ENCODE results near the gene UBE2F.

UBE2F gene, protein sequence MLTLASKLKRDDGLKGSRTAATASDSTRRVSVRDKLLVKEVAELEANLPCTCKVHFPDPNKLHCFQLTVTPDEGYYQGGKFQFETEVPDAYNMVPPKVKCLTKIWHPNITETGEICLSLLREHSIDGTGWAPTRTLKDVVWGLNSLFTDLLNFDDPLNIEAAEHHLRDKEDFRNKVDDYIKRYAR

DNA sequence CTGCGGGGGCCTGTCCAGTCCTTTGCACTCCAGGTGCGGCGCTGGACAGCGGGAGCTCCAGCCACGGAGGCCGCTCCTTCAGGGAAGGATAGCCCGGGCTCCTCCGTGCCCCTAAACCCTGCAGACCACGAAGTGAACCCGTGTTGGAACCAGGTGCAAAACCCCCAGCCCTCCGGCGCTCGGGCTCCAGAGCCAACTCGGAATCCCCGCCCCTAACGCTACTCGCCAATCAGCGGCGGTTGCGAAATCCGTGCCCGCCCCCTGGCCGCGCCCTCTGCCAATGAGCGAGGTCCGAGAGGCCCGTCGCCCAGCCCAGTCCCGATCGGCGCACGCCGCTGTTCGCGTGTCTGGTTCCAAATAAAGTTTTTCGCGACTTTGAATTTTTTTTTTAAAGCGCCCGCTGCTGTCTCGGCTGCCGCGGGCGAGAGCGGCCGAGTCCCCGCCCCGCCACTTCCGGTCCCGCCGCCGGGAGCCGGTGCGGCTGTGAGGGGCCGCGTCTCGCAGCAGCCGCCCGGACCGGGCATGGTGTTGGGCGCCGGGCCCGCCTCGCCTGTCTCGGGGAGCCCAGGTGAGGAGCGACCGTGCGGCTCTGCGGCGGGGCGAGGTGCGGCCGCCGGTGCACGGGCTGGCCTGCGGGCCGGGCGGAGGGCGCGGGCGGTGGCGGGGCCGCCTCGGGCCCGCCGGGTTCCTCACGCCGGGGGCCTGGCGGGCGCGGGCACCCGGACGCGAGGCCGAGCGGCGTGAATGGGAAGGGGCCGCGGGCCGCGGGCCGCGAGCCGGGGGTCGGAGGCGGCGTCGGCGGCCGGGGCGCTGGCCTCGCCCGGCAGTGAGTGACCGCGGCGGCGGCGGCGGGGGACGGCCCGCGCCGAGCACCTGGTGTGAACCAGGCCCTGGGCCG is at the start of gene UBE2F:
TSS of gene UBE2F (plus strand) at position 450 of the 898 bp plus-strand sequence. CDS start 6,094 bp downstream, outside the sequence.
- peak; percentile 85 for DNase-seq

DNA sequence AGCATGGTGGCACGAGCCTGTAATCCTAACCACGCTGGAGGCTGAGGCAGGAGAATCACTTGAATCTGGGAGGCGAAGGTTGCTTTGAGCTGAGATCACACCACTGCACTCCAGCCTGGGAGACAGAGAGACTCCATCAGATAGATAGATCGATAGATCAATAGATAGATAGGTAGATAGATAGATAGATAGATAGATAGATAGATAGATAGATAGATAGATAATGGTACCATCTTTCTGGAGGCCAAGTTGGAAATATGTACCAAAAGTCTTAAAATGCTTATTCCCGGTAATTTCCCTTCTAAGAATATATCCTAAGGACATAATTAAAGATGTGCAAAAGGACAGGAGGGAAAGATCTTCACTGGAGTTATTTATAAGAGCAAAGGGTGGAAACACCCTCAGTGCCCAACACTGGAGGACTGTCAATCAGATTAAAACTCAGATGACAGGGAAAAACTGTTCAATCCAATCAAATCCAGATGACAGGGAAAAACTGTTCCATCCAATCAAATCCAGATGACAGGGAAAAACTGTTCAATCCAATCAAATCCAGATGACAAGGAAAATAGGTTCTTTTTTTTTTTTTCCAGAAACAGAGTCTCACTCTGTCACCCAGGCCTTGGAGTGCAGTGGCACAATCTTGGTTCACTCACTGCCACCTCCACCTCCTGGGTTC is 49.0 kb upstream of the UBE2F start:
- DNase-seq: no peak

DNA sequence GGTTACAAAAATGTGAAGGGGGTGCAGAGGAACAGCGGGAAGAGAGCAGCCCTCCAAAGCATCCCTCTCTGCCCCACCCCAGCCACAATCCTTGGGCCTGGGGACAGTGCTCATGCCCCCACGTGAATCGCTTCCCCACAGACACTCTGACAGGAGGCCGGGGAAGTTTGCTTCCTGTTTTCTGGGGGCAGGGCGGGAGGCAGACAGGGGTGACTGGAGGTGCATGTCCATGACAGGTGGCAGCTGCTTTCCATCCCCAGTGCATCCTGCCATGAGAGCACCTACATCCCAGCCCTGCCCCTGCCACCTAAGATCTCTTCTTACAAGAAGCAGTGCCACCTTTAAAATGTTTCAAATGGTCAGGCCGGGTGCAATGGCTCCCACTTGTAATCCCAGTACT is 47.2 kb upstream of the UBE2F start:
- no peak for DNase-seq

DNA sequence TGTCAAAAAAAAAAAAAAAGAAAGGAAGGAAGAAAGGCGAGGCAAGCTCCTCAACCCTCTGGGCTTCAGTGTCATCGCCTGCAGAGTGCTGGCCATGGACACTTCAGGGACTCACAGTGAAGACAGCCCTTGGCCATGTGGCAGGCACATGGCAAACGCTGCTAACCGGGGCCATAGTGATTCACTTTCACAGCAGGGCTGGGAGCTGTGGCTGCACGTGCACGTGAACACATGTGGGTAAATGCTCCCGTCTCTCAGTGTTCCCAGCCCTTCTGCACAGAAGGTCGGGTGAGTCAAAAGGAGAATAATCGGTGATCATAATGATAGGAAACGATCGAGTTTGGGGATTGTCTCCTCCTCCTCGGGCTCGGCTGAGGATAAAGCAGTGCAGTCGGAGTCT is 46.1 kb upstream of the UBE2F start:
- no peak for DNase-seq

DNA sequence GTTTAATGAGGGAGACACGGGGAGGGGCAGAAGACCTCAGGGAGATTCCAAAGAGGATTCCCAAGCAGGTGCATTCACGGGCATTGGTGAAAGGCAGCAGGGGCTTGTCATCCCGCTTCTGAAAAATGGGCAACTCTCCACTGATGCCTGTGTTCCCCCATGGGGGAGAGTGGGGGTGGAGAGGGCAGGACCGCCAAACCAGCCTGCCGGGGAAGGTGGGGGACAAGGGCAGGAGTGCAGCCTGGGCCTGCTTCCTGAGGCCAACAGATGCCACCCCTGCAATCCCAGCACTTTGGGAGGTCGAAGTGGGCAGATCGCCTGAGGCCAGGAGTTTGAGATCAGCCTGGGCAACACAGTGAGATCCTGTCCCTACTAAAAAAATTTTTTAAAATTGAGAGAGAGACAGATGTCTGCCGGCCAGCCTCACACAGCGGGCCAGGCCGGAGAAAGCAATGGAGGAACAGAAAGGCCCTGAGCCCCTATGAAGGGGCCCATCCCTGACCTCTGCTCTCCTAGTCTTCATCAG is 44.8 kb upstream of the UBE2F start:
- DNase-seq: no peak

DNA sequence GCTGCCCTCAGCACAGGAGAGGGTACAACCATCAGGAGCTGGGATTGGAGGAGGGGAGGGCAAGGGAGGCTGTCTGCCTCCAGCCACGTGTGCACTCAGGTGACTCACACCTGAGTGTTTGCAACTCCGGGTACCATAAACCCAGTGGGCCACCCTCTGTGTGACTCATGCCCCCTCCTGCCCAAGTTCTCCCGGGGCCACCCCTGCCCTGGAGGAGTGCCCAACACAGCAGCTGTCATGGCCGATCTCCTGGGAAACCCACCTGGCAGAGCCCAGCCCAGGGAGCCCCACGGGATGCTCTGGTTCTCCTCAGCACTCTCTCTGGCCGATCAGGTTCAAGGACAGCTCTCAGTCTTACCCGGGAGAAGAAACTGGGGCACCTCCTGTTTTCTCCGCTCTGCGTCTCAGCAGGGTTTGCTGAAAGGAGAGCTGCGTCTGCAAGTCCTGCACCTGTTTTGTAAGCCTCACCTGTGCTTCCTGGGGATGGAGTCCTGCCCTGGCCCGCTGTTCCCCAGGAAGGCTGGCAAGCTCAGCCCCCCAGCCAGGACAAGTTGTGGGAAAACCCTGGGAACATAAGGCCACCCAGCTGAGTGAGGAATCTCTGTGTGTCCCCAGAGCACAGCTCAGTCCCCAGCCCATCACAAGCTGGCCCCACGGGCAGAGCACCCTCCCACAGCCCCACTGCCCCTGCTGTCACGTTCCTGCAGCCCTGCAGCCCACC is 44.0 kb upstream of the UBE2F start:
- DNase-seq: no peak

DNA sequence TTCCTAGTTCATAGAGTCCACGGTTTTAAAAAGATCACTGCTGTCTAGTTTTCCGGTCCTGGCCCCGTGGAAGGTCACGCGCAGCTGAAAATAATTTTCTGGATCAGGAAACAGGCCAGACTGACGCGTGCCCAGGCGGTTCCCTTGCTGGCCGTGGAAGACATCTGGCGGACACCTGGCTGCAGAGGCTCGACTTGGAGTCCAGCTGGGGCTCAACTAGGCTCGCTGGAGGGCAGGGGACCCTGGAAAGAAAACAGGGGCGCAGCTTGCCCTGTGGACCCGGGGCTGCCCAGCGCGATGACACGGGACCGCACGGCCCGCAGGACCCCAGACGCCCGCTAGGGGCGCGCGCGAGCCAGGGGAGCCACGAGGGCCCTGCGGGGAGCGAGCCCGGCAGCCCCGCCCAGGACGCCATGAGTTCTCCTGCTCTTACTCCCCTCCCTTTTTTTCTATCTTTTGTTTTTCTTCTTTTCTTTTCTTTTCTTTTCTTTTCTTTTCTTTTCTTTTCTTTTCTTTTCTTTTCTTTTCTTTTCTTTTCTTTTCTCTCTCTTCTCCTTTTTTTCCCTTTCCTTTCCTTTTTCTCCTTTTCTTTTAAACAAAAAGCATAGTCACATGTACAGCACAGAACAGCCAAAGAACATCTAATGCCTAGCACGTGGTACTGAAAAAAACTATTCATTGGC is 43.2 kb upstream of the UBE2F start:
- no peak for DNase-seq

DNA sequence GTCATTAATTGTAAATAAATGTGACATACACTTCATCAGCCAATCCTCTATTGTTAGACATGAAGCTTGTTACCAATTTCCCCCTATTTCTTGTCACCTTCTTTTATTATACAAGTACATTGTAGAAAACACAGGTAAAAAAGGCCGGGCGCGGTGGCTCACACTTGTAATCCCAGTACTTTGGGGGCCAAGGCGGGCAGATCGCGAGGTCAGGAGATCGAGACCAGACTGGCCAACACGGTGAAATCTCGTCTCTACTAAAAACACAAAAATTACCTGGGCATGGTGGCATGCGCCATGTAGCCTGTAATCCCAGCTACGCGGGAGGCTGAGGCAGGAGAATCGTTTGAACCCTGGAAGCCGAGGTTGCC is 42.7 kb upstream of the UBE2F start:
- DNase-seq: no peak

DNA sequence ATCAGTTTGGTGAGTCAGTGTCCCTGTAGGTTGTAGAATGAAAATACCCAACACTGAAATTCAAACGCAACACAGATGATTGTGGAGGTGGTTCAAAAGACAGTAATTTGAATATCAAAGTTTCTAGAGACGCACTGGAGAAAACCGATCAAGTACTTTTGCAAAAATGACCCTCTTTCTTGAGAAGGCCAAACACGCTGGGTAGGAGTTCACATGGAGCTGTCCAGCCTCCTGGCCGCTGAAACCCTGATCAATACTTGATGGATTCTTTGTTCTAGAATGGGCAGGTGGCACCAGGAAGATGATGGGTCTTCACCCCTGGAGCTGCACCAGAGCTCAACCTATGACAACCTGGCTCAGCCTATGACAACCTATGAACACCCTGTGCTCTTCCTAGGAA is 39.7 kb upstream of the UBE2F start:
- no peak for DNase-seq

DNA sequence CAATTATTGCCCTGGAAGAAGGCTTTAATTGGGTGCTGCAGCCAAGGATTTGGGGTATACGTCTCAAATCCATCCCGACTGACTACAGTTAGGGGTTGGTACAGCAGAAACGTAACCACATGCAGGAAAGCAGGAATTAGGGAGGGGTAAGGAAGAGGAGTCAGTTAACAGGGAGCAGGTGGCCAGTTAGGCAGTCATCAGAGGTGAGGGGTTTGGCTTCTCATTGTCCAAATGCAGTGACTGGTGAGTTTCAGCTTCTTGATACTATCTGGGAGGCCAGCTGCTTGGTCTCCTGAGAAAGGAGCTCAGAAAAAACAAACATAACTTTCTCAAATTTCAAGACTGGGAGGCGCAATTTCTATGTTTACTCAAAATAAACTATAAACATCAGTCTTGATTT is 38.8 kb upstream of the UBE2F start:
- DNase-seq: peak; percentile 0

DNA sequence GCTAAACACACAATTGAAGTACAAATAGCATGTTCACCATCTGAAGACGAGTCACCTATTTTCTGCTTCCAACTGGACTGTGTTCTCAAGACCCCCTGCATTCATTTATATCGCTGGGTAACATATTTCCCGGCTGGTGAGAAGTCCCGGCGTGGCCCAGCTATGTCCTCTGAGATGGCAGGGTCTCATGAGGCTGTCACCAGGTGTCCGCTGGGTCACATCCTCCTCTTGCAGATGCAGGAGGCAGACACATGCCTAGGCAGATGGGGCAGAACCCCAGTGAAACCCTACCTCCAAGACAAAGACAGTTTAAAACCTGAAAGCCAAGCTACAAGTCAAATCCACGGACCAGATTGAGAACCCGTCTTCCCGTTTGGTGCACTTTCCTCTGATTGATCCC is 36.8 kb upstream of the UBE2F start:
- no peak for DNase-seq

DNA sequence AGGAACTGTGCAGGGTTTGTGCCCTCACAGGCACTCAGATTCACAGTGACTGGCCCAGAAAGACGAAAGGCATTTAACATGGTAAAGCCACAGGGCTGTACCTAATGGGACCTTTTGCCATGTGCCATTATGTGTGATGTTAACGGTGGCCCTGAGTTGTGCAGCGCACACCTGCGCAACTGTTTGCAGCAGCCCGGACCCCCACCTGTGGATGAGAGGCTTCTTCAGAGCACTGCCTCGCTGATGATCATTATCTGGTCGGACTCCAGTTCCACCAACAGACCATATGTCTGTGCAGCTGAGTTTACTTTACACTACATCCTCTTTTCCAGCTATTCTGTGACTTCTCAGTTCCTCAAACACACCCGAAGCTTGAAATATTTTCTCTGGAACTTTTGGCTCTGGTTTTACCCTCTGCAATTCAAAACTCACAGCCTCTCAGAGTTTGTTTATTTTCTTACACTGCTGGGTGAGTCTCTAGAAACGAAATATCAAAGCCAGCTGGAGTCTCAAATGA is 35.6 kb upstream of the UBE2F start:
- no peak for DNase-seq

DNA sequence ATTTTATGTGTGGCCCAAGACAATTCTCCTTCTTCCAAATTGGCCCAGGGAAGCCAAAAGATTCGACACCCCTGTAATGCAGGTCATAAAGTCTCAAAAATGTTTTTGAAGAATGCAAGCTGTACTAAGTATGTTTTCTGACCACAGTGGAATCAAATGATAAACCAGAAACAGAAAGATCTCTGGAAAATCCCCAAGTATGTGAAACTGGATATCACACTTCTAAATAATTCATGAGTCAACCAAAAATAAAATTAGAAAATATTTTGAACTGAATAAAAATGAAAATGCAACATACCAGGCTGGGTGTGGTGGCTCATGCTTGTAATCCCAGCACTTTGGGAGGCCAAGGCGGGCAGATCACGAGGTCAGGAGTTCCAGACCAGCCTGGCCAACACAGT is 34.1 kb upstream of the UBE2F start:
- DNase-seq: no peak

DNA sequence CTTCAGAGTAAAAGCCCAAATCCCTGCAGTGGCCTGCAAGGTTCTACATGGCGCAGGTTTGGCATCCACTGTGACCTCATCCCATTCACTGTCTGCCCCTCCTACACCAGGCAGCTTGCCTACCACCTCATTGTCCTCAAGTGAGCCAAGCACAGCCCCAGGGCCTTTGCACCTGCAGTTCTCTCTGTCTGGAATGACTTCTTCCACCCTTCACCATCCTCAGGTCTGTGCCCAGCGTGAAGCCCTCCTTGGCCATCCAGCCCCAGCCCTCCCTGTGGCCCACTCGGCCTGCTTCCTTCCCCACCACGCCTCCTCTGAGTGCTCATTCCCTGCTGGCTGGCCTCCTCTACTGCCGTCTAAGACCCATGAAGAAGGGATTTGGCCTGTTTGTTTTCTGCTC is 32.6 kb upstream of the UBE2F start:
- DNase-seq: no peak

DNA sequence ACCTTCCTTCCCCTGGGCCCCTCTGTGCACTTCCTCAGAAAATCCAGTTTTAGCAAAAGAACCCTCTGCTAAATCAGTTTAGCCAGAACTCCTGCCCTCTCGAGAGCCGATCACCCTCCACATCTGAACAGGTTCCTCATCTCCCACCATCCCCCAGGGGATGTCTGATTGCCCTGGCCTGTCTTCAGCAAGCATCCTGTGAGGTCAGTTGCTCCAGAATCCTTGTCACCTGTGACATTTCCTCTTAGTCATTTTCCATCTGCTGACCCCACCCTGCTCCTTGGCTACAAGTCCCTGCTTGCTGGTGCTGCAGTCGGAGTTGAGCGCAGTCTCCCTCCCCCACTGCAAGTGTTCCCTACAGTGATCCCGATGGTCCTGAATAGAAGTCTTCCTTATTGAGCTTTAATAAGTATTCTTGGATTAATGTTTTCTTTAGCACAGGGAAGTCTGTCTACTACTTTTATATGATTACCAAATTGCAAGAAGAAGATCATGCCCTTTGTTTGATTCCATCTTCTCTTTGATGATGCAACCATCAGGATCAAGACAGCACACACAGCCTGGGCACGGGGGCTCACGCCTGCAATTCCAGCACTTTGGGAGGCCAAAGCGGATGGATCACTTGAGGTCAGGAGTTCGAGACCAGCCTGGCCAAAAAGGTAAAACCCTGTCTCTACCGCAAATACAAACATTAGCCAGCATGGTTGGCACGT is 30.9 kb upstream of the UBE2F start:
- no peak for DNase-seq

DNA sequence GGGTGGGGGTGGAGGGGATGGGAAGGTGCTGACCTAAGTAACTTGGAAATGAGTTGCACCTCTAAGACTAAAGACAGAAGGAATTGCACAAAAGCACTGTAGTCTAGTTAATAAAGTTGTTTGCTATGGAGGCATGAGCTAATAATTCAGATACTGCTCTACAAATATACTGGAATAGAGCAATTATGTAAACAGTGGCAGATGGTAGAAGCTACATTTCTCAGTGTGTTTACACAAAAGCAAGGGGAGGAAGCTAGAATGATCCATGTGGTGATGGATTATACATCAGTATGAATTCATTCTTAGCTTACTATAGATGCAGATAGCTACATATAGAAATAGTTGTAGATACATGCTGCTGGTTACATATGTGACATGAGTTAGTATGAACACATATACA is 27.6 kb upstream of the UBE2F start:
- no peak for DNase-seq

DNA sequence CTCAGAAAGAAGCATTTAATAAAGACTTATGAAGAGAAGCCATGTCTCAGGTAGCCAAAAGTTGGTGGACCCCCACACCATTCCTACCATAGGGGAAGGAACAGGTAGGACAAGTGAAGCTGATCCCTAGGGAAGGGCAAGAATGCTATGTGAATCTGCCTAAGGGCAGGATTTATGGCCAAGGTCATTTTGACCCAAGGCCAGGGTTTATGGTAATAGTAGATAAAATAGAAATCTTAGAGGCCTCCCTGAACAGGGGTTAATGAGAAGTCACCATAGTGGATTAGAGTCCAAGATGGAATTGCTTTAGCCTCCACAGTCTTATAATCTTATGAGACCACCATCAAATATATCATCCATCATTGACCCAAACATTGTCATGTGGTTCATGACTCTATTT is 26.0 kb upstream of the UBE2F start:
- DNase-seq: no peak

DNA sequence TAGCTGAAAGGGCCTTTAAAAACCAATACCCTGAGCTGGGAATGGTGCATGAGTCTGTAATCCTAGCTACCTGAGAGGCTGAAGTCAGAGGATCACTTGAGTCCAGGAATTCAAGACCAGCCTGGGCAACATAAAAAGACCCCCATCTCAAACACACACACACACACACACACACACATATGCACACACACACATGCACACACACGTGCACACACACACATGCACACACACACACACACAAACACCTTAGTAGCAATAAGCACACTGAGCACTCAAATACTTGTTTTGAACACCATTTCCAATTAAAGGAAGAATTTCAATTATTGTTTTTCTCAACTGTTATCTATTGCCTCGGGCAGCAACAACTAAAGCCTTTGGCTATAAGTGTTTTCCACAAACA is 25.6 kb upstream of the UBE2F start:
- DNase-seq: no peak

DNA sequence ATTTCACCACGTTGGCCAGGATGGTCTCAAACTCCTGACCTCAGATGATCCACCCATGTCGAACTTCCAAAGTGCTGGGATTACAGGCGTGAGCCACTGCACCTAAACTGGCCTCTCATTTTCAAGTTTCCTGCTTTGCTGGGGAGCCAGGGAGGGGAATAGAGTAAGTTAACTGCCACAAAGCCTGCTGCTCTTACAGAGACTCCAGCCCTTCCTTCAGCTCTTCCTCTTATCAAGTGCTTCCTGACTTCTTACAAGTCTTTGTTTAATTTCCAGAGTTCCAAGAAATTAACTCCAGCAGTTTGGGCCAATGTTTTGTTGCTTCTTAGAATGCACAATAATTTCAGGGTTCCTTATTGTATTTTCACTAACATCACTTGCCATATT is 24.3 kb upstream of the UBE2F start:
- no peak for DNase-seq

DNA sequence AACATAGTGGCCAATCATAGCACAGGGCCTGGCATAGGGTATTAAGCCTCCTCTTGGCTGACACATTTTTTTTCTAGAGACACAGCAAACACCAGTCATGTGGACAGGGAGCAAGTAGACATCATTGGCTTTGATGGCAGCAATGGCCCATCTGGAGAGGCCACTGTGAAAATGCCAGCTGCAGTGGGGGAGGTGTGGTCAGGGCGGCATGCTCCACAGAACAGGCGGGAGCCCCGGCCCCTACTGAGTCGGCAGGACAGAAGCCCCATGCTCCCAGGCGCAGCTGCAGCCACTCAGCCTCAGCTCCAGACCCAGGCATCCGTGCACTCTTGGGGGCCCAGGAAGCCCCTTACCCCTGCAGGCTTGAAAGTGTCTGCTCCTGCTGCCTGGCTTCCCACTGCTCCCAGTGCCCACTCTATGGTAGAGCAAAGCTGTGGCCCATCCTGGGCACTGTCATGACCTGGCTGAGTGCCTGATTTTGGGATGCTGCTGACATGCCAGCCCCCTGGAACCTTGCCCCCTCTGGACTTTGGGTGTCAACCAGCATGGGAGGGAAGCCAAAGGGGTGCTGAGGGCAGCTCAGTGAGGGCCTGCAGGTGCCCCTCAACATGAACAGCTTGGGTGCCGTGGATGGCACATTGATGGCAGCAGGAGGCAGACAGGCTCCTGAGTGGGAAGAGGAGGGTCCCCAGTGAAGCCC is 23.3 kb upstream of the UBE2F start:
- no peak for DNase-seq

DNA sequence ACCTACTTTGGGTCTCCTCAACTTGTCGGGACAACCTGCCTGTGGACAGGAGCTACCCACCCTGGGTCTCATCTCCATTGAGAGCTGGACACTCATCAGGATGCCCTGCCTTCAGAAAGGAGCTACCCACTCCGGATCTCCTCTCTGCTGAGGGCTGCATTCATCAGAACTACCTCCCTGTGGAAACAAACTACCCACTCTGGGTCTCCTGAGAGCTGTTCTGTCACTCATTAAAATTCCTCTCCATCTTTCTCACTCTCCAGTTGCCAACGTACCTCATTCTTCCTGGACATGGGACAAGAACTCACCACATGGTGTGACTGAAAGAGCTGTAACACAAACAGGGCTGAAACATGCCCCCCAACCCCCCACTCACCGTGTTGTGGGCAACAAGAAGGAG is 22.5 kb upstream of the UBE2F start:
- no peak for DNase-seq

Measured in NCI-H1105 treated with DMSO at 0.1 percent for 48 hours (cell line).